SK-N-SH (cell line): ENCODE results near the gene PASK. TPM values are rescaled to one million over a fixed set of nuclear protein-coding genes. Genes with fewer than 3 reads are reported as not detected.

Experiments used
- CTCF ChIA-PET: fragments of 300-600, 350-600 bp; formaldehyde crosslinking; extraction: SDS; loops from one replicate; lab custom pipeline; 2021; lab: Yijun Ruan, JAX
- POLR2A ChIA-PET: fragments of 350-600 bp; sonication (Branson Sonifier 250); formaldehyde crosslinking; extraction: SDS; loops from one replicate; lab custom pipeline; 2020; ENCODE audit warnings: antibody characterized with exemption, inconsistent platforms; lab: Yijun Ruan, JAX
- DNase-seq: peaks from one replicate; pipeline ENCODE4 v3.0.0; 2012
- H2AFZ ChIP-seq: fragments of 200-600 bp; sonication (generic); 2 replicates; pipeline ENCODE4 v1.8.1; 2016; ENCODE audit warnings: antibody characterized with exemption, mild to moderate bottlenecking, low read depth
- H3F3A ChIP-seq: fragments of 200-600 bp; sonication (generic); replicated peaks from 2 replicates; pipeline ENCODE3; 2016; ENCODE audit warnings: antibody characterized with exemption, mild to moderate bottlenecking; ENCODE audit not compliant: insufficient read depth
- H3K27ac ChIP-seq, 2 experiments: fragments of 200-500 bp in 1 of 2; fragments of 200-600 bp in 1 of 2; sonication (Bioruptor generic) in 1 of 2; sonication (generic), shearing (Covaris generic) in 1 of 2; 2 replicates each; pipeline versions ENCODE4 v1.5.1 to v1.6.1; 2014 to 2016; ENCODE audit warnings: low read depth in 2 of 2, inconsistent platforms in 1 of 2, low read length in 1 of 2, mild to moderate bottlenecking in 1 of 2, mixed read lengths in 1 of 2
- H3K27me3 ChIP-seq: fragments of 200-600 bp; sonication (generic), shearing (Covaris generic); 2 replicates; pipeline ENCODE4 v1.6.1; 2016; ENCODE audit warnings: mixed run types; ENCODE audit not compliant: insufficient read depth
- H3K36me3 ChIP-seq, 2 experiments: fragments of 200-500 bp in 1 of 2; fragments of 200-600 bp in 1 of 2; sonication (Bioruptor generic) in 1 of 2; sonication (generic) in 1 of 2; replicated peaks in 1 of 2; 2 replicates each; pipeline versions ENCODE3 to v1.5.1; 2014 to 2016; ENCODE audit warnings: low read length in 1 of 2, mild to moderate bottlenecking in 1 of 2; ENCODE audit not compliant: insufficient read depth in 2 of 2, control insufficient read depth in 1 of 2
- H3K4me1 ChIP-seq, 2 experiments: fragments of 200-500 bp in 1 of 2; fragments of 200-600 bp in 1 of 2; sonication (Bioruptor generic) in 1 of 2; sonication (generic), shearing (Covaris generic) in 1 of 2; 2 replicates each; pipeline versions ENCODE4 v1.5.1 to v1.6.1; 2014 to 2016; ENCODE audit warnings: low read depth in 1 of 2, low read length in 1 of 2, mixed run types in 1 of 2; ENCODE audit not compliant: insufficient read depth in 2 of 2, control insufficient read depth in 1 of 2
- H3K4me2 ChIP-seq: fragments of 200-600 bp; sonication (generic), shearing (Covaris generic); 2 replicates; pipeline ENCODE4 v1.6.1; 2017; ENCODE audit warnings: mixed run types
- H3K4me3 ChIP-seq, 2 experiments: fragments of 200-500 bp in 1 of 2; fragments of 200-600 bp in 1 of 2; sonication (Bioruptor generic) in 1 of 2; sonication (generic), shearing (Covaris generic) in 1 of 2; 2 replicates each; pipeline versions ENCODE4 v1.5.1 to v1.8.1; 2014 to 2016; ENCODE audit warnings: low read depth in 2 of 2, inconsistent platforms in 1 of 2, low read length in 1 of 2, mild to moderate bottlenecking in 1 of 2, mixed read lengths in 1 of 2, moderate library complexity in 1 of 2
- H3K79me2 ChIP-seq: fragments of 200-600 bp; sonication (generic); 2 replicates; pipeline ENCODE4 v1.8.1; 2017; ENCODE audit warnings: mild to moderate bottlenecking; ENCODE audit not compliant: insufficient read depth
- H3K9ac ChIP-seq: fragments of 200-600 bp; sonication (generic); 2 replicates; pipeline ENCODE4 v1.6.1; 2017; ENCODE audit warnings: mixed run types
- H3K9me2 ChIP-seq: fragments of 200-600 bp; sonication (generic); 2 replicates; pipeline ENCODE4 v1.6.1; 2017; ENCODE audit warnings: mixed run types
- H3K9me3 ChIP-seq: fragments of 200-600 bp; sonication (generic); 2 replicates; pipeline ENCODE4 v1.6.1; 2017; ENCODE audit warnings: mixed run types, mild to moderate bottlenecking, moderate library complexity
- H4K20me1 ChIP-seq: fragments of 200-600 bp; sonication (generic); 2 replicates; pipeline ENCODE4 v1.6.1; 2017; ENCODE audit warnings: mild to moderate bottlenecking, mixed run types; ENCODE audit not compliant: insufficient read depth
- CHD2 ChIP-seq: fragments of 150-350 bp; IDR thresholded peaks from 2 replicates; pipeline ENCODE4 v1.6.1; 2018; ENCODE audit warnings: low read length; ENCODE audit not compliant: partially characterized antibody
- CTCF ChIP-seq: fragments of 200-600 bp; sonication (generic); IDR thresholded peaks from 2 replicates; pipeline ENCODE4 v1.6.1; 2017; ENCODE audit warnings: antibody characterized with exemption, mild to moderate bottlenecking, moderate library complexity
- ELF1 ChIP-seq: IDR thresholded peaks from 2 replicates; pipeline ENCODE4 v1.4.0; 2012
- EP300 ChIP-seq, 2 experiments: IDR thresholded peaks; 2 replicates each; pipeline versions ENCODE4 v1.4.0 to v1.6.1; 2012; ENCODE audit warnings: borderline replicate concordance in 1 of 2, low read depth in 1 of 2, low read length in 1 of 2
- FOSL2 ChIP-seq: IDR thresholded peaks from 2 replicates; pipeline ENCODE4 v1.4.0; 2012; ENCODE audit warnings: low read depth, mild to moderate bottlenecking, moderate library complexity, borderline replicate concordance
- FOXJ3 ChIP-seq: sonication (generic); formaldehyde crosslinking; IDR thresholded peaks from 2 replicates; pipeline ENCODE4 v1.5.1; 2020; ENCODE audit warnings: mild to moderate bottlenecking, missing genetic modification reagents
- FOXM1 ChIP-seq: IDR thresholded peaks from 2 replicates; pipeline ENCODE4 v1.4.0; 2012; ENCODE audit warnings: low read depth, mild to moderate bottlenecking
- MAX ChIP-seq: IDR thresholded peaks from 2 replicates; pipeline ENCODE4 v1.4.0; 2012; ENCODE audit warnings: low read depth
- MEF2A ChIP-seq: IDR thresholded peaks from 2 replicates; pipeline ENCODE4 v1.4.0; 2012; ENCODE audit warnings: low read depth, borderline replicate concordance
- NFIC ChIP-seq: IDR thresholded peaks from 2 replicates; pipeline ENCODE4 v1.4.0; 2012; ENCODE audit warnings: borderline replicate concordance
- PBX3 ChIP-seq: IDR thresholded peaks from 2 replicates; pipeline ENCODE4; 2012
- POLR2AphosphoS5 ChIP-seq: IDR thresholded peaks from 2 replicates; pipeline ENCODE4 v1.6.1; 2012; ENCODE audit warnings: low read depth, low read length
- RAD21 ChIP-seq: IDR thresholded peaks from 2 replicates; pipeline ENCODE4 v1.6.1; 2012; ENCODE audit warnings: mild to moderate bottlenecking, low read length
- RFX5 ChIP-seq: IDR thresholded peaks from 2 replicates; pipeline ENCODE4 v1.6.1; 2012; ENCODE audit warnings: mild to moderate bottlenecking, improper control_type of control experiment, low read length
- SIN3A ChIP-seq: IDR thresholded peaks from 2 replicates; pipeline ENCODE4 v1.6.1; 2012; ENCODE audit warnings: low read depth, mild to moderate bottlenecking, low read length, moderate library complexity, borderline replicate concordance
- TEAD4 ChIP-seq: IDR thresholded peaks from 2 replicates; pipeline ENCODE4 v1.4.0; 2012; ENCODE audit warnings: mild to moderate bottlenecking, borderline replicate concordance; ENCODE audit not compliant: insufficient read depth
- YY1 ChIP-seq: IDR thresholded peaks from 2 replicates; pipeline ENCODE4 v1.4.0; 2012; ENCODE audit warnings: low read depth, mild to moderate bottlenecking
- WGBS: methylation state at CpG from one replicate; pipeline ENCODE4 v1.1.6; 2017; ENCODE audit warnings: low lambda C conversion rate; 5-methylcytosine and 5-hydroxymethylcytosine counted together
- polyA plus RNA-seq, 3 experiments: library from polyadenylated mRNA; depleted of rRNA; stranded (reverse); fragments of >200 nt; gene quantifications; 2 replicates each; pipeline ENCODE4 v1.2.3, GENCODE V29; 2012
- TF ChIP-seq, protein P1 (sequence below): fragments of 150-350 bp; IDR thresholded peaks from 2 replicates; pipeline ENCODE4 v1.6.1; 2016; ENCODE audit warnings: mild to moderate bottlenecking, low read depth, low read length
- TF ChIP-seq, protein P2 (sequence below): fragments of 150-350 bp; IDR thresholded peaks from 2 replicates; pipeline ENCODE4 v1.6.1; 2017; ENCODE audit warnings: antibody characterized with exemption, low read length, low read depth, borderline replicate concordance
- TF ChIP-seq, protein P3 (sequence below): IDR thresholded peaks from 2 replicates; pipeline ENCODE4 v1.4.0; 2012; ENCODE audit warnings: low read depth, borderline replicate concordance

The PASK gene
- polyA plus RNA-seq, 1 of the 3 experiments (the other 2 are of a cell fraction) = 6.3 TPM

DNA sequence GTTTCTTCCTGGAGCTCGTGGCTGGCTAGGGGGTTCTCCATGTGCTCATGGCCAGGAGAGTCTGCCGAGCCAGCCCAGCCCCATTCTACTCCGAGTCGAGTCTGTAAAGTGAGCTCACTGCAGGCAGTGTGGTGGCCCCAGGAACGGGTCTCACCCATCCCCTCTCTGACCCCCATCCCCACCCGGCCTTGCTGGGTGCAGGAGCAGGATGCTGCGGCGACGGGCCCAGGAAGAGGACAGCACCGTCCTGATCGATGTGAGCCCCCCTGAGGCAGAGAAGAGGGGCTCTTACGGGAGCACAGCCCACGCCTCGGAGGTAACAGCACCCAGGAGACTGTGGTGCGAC, 40.6 kb upstream of the PASK start:
- H3K27ac ChIP-seq = no peak overlapping the region
- H3K9me3 ChIP-seq = no peaks in the 10 kb centered on the region
- no peak overlapping the region for H3K4me3 ChIP-seq
- no peak overlapping the region for H3K9ac ChIP-seq
- H3K4me2 ChIP-seq = no peak overlapping the region
- TF ChIP-seq RFX5 (no peak), MAX (no peak), SIN3A (no peak), ELF1 (no peak), RAD21 (no peak), TEAD4 (no peak), MEF2A (no peak), FOSL2 (no peak), PBX3 (no peak), FOXM1 (no peak), CTCF (no peak), CHD2 (no peak), NFIC (no peak), EP300 (IDR thresholded peaks at IDR 0.05; ENCODE audit: borderline replicate concordance in 1 of 2, low read depth in 1 of 2, low read length in 1 of 2) (no peak), FOXJ3 (CRISPR knock-in tag) (no peak), POLR2AphosphoS5 (no peak), YY1 (no peak)
- TF ChIP-seq, protein P1, sequence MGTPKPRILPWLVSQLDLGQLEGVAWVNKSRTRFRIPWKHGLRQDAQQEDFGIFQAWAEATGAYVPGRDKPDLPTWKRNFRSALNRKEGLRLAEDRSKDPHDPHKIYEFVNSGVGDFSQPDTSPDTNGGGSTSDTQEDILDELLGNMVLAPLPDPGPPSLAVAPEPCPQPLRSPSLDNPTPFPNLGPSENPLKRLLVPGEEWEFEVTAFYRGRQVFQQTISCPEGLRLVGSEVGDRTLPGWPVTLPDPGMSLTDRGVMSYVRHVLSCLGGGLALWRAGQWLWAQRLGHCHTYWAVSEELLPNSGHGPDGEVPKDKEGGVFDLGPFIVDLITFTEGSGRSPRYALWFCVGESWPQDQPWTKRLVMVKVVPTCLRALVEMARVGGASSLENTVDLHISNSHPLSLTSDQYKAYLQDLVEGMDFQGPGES = no peak
- TF ChIP-seq, protein P2, sequence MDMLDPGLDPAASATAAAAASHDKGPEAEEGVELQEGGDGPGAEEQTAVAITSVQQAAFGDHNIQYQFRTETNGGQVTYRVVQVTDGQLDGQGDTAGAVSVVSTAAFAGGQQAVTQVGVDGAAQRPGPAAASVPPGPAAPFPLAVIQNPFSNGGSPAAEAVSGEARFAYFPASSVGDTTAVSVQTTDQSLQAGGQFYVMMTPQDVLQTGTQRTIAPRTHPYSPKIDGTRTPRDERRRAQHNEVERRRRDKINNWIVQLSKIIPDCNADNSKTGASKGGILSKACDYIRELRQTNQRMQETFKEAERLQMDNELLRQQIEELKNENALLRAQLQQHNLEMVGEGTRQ = no peak
- TF ChIP-seq, protein P3, sequence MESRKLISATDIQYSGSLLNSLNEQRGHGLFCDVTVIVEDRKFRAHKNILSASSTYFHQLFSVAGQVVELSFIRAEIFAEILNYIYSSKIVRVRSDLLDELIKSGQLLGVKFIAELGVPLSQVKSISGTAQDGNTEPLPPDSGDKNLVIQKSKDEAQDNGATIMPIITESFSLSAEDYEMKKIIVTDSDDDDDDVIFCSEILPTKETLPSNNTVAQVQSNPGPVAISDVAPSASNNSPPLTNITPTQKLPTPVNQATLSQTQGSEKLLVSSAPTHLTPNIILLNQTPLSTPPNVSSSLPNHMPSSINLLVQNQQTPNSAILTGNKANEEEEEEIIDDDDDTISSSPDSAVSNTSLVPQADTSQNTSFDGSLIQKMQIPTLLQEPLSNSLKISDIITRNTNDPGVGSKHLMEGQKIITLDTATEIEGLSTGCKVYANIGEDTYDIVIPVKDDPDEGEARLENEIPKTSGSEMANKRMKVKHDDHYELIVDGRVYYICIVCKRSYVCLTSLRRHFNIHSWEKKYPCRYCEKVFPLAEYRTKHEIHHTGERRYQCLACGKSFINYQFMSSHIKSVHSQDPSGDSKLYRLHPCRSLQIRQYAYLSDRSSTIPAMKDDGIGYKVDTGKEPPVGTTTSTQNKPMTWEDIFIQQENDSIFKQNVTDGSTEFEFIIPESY = no peak
- no peaks in the 10 kb centered on the region for H3K79me2 ChIP-seq
- no peak for DNase-seq
- H3K36me3 ChIP-seq = no peaks in the 10 kb centered on the region
- no peaks in the 10 kb centered on the region for H3F3A ChIP-seq
- H4K20me1 ChIP-seq = no peaks in the 10 kb centered on the region
- H3K4me1 ChIP-seq = no peaks in the 10 kb centered on the region
- no peaks in the 10 kb centered on the region for H3K27me3 ChIP-seq
- ChIA-PET CTCF (no interaction called here), POLR2A (no interaction called here)
- H3K9me2 ChIP-seq = no peaks in the 10 kb centered on the region
- 75% methylated on average over 10 of the region's 15 CpGs for WGBS
- no peak overlapping the region for H2AFZ ChIP-seq
